BLaER1 treated with 17β-estradiol and CSF1 and Interleukin-3, amounts not matched to agents 10 nM and 100 nM (cell line): ENCODE measurements around the gene SH3RF2.

ENCODE experiments used
- H3K27ac ChIP-seq, 11 experiments: shearing (Covaris generic); formaldehyde crosslinking; 2 replicates each; pipeline ENCODE4 v1.8.1; 2022
- H3K27me3 ChIP-seq, 11 experiments: shearing (Covaris generic); formaldehyde crosslinking; 2 replicates each; pipeline ENCODE4 v1.8.1; 2022
- H3K36me3 ChIP-seq, 11 experiments: shearing (Covaris generic); formaldehyde crosslinking; 2 replicates each; pipeline ENCODE4 v1.8.1; 2022
- H3K4me1 ChIP-seq, 10 experiments: shearing (Covaris generic); formaldehyde crosslinking; 2 replicates each; pipeline ENCODE4 v1.8.1; 2022
- H3K4me2 ChIP-seq, 11 experiments: shearing (Covaris generic); formaldehyde crosslinking; 2 replicates each; pipeline ENCODE4 v1.8.1; 2022
- H3K4me3 ChIP-seq, 10 experiments: shearing (Covaris generic); formaldehyde crosslinking; 2 replicates each; pipeline ENCODE4 v1.8.1; 2022
- H3K9ac ChIP-seq, 11 experiments: shearing (Covaris generic); formaldehyde crosslinking; 2 replicates each; pipeline ENCODE4 v1.8.1; 2022
- H3K9me3 ChIP-seq, 11 experiments: shearing (Covaris generic); formaldehyde crosslinking; replicated peaks in 1 of 11; 2 replicates each; pipeline ENCODE4 v1.8.1; 2022
- H4K20me1 ChIP-seq, 11 experiments: shearing (Covaris generic); formaldehyde crosslinking; 2 replicates each; pipeline ENCODE4 v1.8.1; 2022
- Cebpa-rat ChIP-seq, 11 experiments: shearing (Covaris generic); IDR thresholded peaks; 2 replicates each; pipeline ENCODE4 v1.8.1; 2022

SH3RF2 gene

DNA sequence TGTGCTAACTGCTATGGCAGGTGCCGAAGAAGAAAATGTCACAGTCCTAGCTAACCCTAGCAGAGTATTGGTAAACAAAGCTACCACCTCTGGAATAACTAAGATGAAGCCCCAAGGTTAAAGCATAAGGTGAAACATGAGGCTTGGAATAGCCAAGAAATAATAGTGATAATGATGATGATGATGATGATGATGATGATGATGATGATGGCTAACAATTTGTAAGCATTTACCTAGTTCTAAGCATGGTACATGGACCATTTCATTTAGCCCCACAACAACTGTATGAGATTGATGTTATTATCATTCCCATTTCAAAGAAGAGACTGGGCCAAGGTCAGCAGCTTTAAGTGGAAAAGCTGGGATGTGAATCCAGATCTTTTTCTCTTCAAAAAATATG is 35.3 kb downstream of the SH3RF2 start:
- Histone ChIP-seq H3K4me3 (no peak overlapping the region), H3K9ac (no peak overlapping the region), H3K36me3 (no peaks in the 10 kb centered on the region), H3K4me2 (no peak overlapping the region), H3K27me3 (no peaks in the 10 kb centered on the region), H3K4me1 (peaks cover 0 to 11% (median 0%) of the 10 kb centered on the region in 10 experiments; a peak in 4 of 20 replicates), H4K20me1 (no peaks in the 10 kb centered on the region), H3K27ac (no peak overlapping the region), H3K9me3 (no peaks in the 10 kb centered on the region; a peak in 1 of 22 replicates)
- no peak for TF ChIP-seq Cebpa-rat (IDR thresholded peaks at IDR 0.05)

DNA sequence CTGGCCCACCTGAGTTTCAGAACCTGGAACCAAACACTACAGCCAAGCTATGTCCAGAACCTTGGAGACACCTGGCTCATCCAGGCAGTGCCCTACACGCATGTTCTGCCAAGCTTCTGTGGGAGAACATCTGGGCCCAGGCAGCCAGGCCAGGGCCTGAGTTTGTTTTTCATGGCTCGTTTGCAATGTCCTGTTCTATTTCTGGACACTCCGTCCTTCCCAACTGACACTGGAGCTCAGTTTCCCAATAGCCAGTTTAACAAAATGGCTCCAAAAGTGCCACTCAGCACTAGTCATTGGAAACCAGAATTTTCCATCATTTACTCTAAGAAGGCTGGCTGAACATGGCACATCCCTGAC is 38.6 kb downstream of the SH3RF2 start:
- Histone ChIP-seq H3K9me3 (no peaks in the 10 kb centered on the region; a peak in 1 of 22 replicates), H3K27ac (no peak overlapping the region), H3K36me3 (no peaks in the 10 kb centered on the region), H3K27me3 (no peaks in the 10 kb centered on the region), H3K4me3 (no peak overlapping the region), H3K4me1 (peaks cover 0 to 16% (median 0%) of the 10 kb centered on the region in 10 experiments; a peak in 4 of 20 replicates), H3K4me2 (no peak overlapping the region), H4K20me1 (no peaks in the 10 kb centered on the region), H3K9ac (no peak overlapping the region)
- no peak for TF ChIP-seq Cebpa-rat (IDR thresholded peaks at IDR 0.05)

DNA sequence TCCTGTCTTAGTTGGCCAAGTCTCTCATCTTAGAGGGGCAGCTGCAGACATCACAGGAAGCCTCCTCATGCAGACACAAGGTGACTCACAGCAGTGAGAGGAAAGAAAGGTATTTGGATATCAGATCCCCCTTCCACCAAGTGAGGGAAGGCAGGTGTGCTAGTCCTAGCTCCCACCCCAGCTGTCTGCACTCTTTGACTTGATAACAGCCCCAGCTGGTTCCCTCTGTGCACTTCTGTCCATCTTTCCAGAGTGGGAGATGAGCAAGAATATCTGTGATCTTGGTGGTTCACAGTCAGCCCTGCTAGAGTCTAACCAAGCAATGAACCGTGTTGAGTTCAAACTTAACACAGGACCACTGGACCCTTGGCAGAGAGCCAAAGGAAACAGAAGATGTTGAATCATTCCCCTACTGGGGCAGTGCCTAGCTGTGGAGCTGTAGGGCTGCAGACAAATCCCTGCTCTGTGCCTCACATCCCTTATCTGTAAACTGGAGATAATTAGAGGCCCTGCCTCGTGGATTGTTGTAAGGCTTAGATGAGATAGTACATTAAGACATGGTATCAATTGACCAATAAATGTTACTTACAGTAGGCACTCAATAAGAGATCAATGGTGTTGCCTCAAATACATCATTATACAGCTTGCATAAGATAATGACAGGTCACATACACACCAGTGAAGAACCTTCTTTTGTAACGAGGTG is 39.1 kb downstream of the SH3RF2 start:
- no peak overlapping the region for H3K27ac ChIP-seq
- TF ChIP-seq Cebpa-rat (IDR thresholded peaks at IDR 0.05): no peak

DNA sequence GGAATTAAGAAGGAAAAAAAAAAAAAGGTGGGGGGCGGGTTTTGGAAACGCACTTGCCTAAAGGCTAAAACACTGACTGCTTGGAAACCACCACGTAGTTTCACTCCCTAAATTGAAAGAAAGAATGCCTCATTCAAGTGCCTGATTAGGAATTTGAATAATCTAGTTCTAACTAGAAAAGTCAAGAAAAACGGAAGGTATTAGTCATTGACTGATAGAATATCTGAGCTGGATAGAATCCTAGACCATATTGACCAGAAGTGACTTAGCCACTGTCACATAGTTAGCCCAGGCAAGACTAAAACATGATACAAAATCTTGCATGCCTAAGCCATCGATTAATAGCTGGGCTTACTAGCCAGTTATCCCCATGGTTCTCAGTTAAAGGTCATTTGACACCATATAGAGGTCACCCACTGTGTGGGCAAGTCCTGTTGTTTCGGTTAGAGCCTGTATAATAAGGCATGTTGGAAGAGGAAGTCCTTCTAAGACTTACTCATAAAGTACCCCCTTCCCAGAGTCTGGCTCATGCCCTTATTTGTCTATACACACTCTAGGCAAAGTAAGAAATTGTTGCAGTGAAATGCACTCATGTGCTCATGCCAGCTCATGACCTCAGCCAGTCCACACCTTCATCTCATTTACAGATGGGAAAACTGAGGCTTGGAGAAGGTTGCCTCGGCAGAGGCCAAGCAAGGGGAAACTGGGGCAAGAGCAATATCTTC is 40.2 kb downstream of the SH3RF2 start:
- TF ChIP-seq Cebpa-rat (IDR thresholded peaks at IDR 0.05): no peak
- H3K4me2 ChIP-seq: peak overlapping the region in 2 of 11 experiments; percentile 2 to 4; a peak in 1 of 22 replicates
- no peak overlapping the region for H3K4me3 ChIP-seq
- H3K36me3 ChIP-seq: no peaks in the 10 kb centered on the region
- H3K4me1 ChIP-seq: peaks cover 0 to 18% (median 0%) of the 10 kb centered on the region in 10 experiments; a peak in 4 of 20 replicates
- H3K9ac ChIP-seq: no peak overlapping the region
- H3K9me3 ChIP-seq: no peaks in the 10 kb centered on the region; a peak in 1 of 22 replicates
- H4K20me1 ChIP-seq: no peaks in the 10 kb centered on the region
- no peak overlapping the region for H3K27ac ChIP-seq
- H3K27me3 ChIP-seq: no peaks in the 10 kb centered on the region

More for the DNA sequence above, 39.1 kb downstream of the SH3RF2 start:
- Histone ChIP-seq H3K9me3 (no peaks in the 10 kb centered on the region; a peak in 1 of 22 replicates), H3K36me3 (no peaks in the 10 kb centered on the region), H3K4me1 (peaks cover 0 to 16% (median 0%) of the 10 kb centered on the region in 10 experiments; a peak in 4 of 20 replicates), H3K4me2 (peak overlapping the region in 2 of 11 experiments; percentile 3 to 17; a peak in 3 of 22 replicates), H4K20me1 (no peaks in the 10 kb centered on the region), H3K4me3 (no peak overlapping the region), H3K9ac (no peak overlapping the region), H3K27me3 (no peaks in the 10 kb centered on the region)

DNA sequence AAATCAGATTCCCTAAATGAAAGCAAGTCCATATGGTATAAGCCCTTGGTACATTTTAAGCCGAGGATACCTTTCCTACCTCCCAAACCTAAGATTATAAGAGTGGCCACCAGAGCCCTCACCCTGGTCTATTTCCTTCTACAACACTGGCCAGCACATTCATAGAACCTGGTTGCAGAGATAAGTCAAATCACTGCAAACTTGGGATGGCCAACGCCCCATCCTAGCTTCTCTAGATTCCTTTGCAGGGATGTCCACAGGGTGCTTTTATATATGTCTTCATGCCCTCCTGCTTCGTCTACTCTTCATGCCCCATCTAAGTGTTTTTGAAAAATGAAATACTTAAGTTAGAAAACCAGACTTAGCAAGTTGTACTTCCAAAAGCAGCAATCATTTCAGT is 41.8 kb downstream of the SH3RF2 start:
- no peaks in the 10 kb centered on the region for H4K20me1 ChIP-seq
- H3K4me1 ChIP-seq: peaks cover 0 to 20% (median 0%) of the 10 kb centered on the region in 10 experiments; a peak in 6 of 20 replicates
- TF ChIP-seq Cebpa-rat (IDR thresholded peaks at IDR 0.05): no peak
- H3K9ac ChIP-seq: no peak overlapping the region
- no peaks in the 10 kb centered on the region; a peak in 1 of 22 replicates for H3K9me3 ChIP-seq
- H3K36me3 ChIP-seq: no peaks in the 10 kb centered on the region
- H3K4me2 ChIP-seq: no peak overlapping the region
- H3K27me3 ChIP-seq: no peaks in the 10 kb centered on the region
- no peak overlapping the region for H3K4me3 ChIP-seq
- H3K27ac ChIP-seq: no peak overlapping the region

DNA sequence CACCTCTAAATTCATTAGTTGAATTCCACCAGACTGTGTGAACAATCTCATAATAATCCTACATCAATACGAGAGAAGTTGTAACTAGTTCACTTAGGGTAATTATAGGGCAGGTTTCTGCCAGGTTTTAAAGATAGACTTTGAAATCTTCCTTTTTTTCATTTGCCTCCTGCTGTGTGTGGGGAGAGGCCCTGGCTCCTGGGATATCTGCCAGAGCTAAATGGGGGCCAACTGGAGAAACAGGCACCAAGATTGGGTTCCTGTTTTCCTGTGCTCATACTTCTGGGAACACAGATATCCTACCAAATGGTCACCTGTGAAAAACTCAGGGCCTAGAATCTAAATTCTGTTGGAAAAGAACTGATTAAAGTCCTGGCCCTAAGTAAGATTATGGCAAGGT is 42.3 kb downstream of the SH3RF2 start:
- H3K4me3 ChIP-seq: no peak overlapping the region
- H3K27me3 ChIP-seq: no peaks in the 10 kb centered on the region
- no peak overlapping the region for H3K27ac ChIP-seq
- H3K4me1 ChIP-seq: peaks cover 0 to 25% (median 0%) of the 10 kb centered on the region in 10 experiments; a peak in 8 of 20 replicates
- H3K36me3 ChIP-seq: no peaks in the 10 kb centered on the region
- TF ChIP-seq Cebpa-rat (IDR thresholded peaks at IDR 0.05): no peak
- no peak overlapping the region for H3K9ac ChIP-seq
- H4K20me1 ChIP-seq: no peaks in the 10 kb centered on the region
- no peaks in the 10 kb centered on the region; a peak in 1 of 22 replicates for H3K9me3 ChIP-seq
- H3K4me2 ChIP-seq: no peak overlapping the region

DNA sequence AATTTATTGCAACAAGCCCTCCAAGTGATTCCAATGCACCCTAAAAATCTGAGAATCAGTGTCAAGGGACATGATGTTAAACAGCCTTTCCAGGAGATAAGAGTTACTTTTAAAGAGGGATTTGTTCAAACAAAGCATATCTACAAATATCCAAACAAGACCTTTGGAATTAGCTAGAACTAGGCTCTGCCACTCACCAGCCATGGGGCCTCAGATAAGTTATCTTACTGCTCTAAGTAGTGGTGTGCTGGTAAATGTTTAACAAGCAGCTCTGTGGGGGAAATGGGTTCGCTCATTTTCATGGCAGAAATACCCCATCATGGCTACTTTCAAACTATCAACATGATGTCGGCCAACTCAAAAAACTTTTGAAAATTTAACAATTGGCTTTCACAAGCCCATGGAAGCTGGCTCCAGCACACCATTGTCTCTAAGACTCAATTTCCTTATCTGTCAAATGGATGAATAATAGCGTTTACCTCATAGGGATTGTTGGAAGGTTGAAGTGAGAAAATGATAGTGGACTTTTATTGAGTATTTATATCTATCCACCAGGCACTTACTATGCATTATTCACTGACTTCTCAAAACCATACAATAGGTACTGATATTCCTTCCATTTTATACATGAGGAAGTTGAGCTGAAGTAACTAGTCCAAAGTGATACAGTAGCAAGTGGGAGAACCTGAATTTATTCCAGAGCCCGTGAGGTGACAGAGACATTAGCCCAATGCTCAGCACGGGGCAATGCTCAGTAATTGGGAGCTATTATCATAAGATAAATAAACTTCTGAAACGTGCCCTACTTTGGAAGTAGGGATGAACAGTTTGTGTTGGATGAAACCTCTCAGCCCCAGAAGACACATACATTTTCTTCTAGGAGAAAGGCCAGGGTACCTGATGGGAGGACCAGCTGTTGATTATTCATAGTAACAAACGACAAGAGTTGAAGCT is 43.2 kb downstream of the SH3RF2 start:
- H4K20me1 ChIP-seq: no peaks in the 10 kb centered on the region
- no peaks in the 10 kb centered on the region for H3K27me3 ChIP-seq
- no peak overlapping the region for H3K4me2 ChIP-seq
- no peak overlapping the region for H3K9ac ChIP-seq
- no peak overlapping the region for H3K4me3 ChIP-seq
- TF ChIP-seq Cebpa-rat (IDR thresholded peaks at IDR 0.05): no peak
- peaks cover 0 to 33% (median 2%) of the 10 kb centered on the region in 10 experiments; a peak in 9 of 20 replicates for H3K4me1 ChIP-seq
- no peaks in the 10 kb centered on the region for H3K36me3 ChIP-seq
- no peaks in the 10 kb centered on the region for H3K9me3 ChIP-seq
- H3K27ac ChIP-seq: no peak overlapping the region

DNA sequence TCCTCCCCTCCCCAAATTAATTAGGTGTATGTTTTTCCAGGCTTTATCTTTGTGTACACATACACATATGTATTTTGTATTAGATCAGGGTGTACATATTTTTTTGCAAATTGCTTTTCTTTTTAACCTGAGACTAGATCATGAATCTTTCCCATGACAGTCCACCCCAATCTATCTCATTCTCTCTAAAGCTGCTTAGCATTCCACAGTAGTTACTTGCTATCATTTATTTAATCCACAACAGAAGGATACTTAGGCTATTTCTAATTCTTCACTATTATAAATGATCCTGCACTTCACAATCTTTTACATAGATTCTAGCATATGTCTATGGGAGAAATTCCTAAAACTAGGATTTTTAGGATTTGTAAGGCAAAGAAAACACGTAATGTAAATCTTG is 43.9 kb downstream of the SH3RF2 start:
- Histone ChIP-seq H3K27ac (no peak overlapping the region), H3K4me1 (peaks cover 0 to 37% (median 3%) of the 10 kb centered on the region in 10 experiments; a peak in 9 of 20 replicates), H3K4me2 (no peak overlapping the region), H3K4me3 (no peak overlapping the region), H3K9ac (no peak overlapping the region), H3K9me3 (no peaks in the 10 kb centered on the region), H3K27me3 (no peaks in the 10 kb centered on the region), H3K36me3 (no peaks in the 10 kb centered on the region), H4K20me1 (no peaks in the 10 kb centered on the region)
- no peak for TF ChIP-seq Cebpa-rat (IDR thresholded peaks at IDR 0.05)

DNA sequence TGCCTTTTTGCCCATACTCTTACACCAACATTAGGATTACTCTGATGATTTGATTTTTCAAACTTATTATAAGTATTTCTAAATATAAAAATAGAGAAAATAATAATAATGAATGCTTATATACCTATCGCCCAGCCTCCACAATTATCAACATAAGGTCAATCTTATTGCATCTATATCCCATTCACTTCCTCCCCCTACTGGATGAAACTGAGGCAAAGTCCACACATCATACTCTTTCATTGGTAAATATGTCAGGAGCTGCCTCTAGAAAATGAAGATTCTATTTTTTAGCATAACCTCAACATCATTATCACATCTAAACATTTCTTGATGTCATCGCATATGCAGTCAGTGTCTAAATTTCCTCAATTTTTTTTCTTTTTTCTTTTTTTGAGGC is 44.3 kb downstream of the SH3RF2 start:
- Histone ChIP-seq H3K4me2 (no peak overlapping the region), H3K9ac (no peak overlapping the region), H4K20me1 (no peaks in the 10 kb centered on the region), H3K9me3 (no peaks in the 10 kb centered on the region), H3K4me3 (no peak overlapping the region), H3K27me3 (no peaks in the 10 kb centered on the region), H3K36me3 (no peaks in the 10 kb centered on the region), H3K27ac (no peak overlapping the region), H3K4me1 (peaks cover 0 to 37% (median 3%) of the 10 kb centered on the region in 10 experiments; a peak in 9 of 20 replicates)
- no peak for TF ChIP-seq Cebpa-rat (IDR thresholded peaks at IDR 0.05)
